RCC 7860 (cell line): Measurements from ENCODE around the gene SLC12A6.

ENCODE experiments used
- DNase-seq: peaks from one replicate; pipeline ENCODE4 v3.0.0-alpha.2; 2015; ENCODE audit warnings: low spot score
- FAIRE-seq: peaks from 2 replicates; lab custom pipeline; 2012; peaks lifted over from hg19 to GRCh38; lab: Jason Lieb, UNC

Gene SLC12A6

GRCh38 chr15:34332553-34333120 lies 4.9 kb downstream of the SLC12A6 start:
- DNase-seq (no peak), FAIRE-seq (no peak)

GRCh38 chr15:34331809-34332208 lies 5.8 kb downstream of the SLC12A6 start:
- no peak for DNase-seq
- FAIRE-seq, result no peak

- DNase-seq, result no peak
- FAIRE-seq, result no peak
Measured at GRCh38 chr15:34330279-34330678, 7.3 kb downstream of the SLC12A6 start.

DNA sequence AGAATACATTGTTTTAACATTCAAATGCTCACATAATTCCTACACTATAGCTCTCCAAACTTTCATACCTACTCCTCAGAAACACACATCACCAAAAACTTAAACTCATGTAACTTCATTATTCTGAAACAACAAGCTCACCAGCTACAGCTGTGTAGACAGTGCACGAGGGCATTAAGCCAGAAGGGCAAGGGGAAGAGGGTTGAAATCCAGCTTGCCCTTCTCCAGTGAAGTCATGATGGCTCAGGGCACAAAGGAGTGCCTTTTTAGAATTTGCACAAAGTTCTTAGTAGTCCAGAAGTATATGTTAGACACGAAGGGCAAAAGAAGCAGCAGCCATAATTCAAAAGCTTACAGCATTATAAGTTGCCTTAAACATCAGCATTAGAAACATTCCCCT lies 8.6 kb downstream of the SLC12A6 start:
- no peak for FAIRE-seq

DNA sequence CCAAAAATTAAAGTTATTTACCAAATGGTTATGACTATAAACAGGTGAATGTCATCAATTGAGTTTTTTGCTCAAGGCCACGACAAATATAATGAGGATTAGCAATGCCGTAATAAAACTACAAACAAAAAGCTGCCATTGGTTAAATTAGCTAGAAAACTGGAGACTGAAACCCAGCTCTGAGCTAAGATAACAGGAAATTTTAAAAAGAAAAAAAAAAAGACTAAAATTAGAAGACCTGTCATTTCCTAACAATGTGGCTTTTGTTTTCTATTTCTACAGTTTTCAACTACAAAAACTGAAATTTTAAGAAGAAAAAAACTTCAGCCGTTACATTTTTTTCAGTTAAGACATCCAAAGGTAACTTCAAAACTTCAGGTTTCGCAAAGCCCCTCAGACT lies 9.7 kb downstream of the SLC12A6 start:
- DNase-seq, result no peak
- no peak for FAIRE-seq

More for the DNA sequence above, 8.6 kb downstream of the SLC12A6 start:
- no peak for DNase-seq

GRCh38 chr15:34325368-34325767 lies 12.2 kb downstream of the SLC12A6 start:
- DNase-seq, result no peak
- FAIRE-seq, result no peak

GRCh38 chr15:34324933-34325332 lies 12.6 kb downstream of the SLC12A6 start:
- no peak for DNase-seq
- FAIRE-seq, result no peak

GRCh38 chr15:34323217-34323616 lies 14.4 kb downstream of the SLC12A6 start:
- DNase-seq (no peak), FAIRE-seq (no peak)

GRCh38 chr15:34318277-34319079 lies 19.1 kb downstream of the SLC12A6 start:
- peak; percentile 28 for FAIRE-seq

DNA sequence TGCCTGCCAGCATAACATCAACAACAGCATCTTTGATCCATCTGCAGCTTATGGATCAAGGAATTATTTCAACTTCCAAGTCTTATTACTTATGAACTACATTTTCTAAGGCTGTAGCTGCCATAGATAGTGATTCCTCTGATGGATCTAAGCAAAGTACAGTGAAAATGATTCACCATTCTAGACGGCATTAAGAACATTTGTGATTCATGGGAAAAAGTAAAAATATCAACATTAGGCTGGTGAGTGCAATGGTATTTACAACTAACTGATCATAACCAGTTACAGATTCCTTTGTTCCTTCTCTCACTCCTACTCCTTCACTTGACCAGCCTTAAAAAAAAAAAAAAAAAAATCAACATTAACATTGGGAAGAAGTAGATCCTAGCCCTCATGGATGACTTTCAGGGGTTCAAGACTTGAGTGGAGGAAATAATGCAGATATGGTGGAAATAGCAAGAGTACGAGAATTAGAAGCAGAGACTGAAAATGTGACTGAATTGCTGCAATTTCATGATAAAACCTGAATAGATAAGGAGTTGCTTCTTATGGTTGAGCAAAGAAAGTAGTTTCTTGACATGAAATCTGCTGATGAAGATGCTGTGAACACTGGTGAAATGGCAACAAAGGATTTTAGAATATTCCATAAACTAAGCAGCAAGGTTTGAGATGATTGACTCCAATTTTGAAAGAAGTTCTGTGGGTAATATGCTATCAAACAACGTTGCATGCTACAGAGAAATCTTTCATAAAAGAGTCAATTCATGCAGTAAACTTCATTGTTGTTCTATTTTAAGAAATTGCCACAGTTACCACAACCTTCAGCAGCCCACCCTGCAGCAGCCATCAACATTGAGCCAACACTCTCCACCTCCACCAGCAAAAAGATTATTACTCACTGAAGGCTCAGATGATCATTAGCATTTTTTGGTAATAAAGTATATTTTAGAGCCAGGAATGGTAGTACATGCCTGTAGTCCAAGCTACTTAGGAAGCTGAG lies 22.8 kb downstream of the SLC12A6 start:
- DNase-seq, result no peak
- FAIRE-seq, result no peak

More at GRCh38 chr15:34318277-34319079, 19.1 kb downstream of the SLC12A6 start:
- DNase-seq, result peak; percentile 28

DNA sequence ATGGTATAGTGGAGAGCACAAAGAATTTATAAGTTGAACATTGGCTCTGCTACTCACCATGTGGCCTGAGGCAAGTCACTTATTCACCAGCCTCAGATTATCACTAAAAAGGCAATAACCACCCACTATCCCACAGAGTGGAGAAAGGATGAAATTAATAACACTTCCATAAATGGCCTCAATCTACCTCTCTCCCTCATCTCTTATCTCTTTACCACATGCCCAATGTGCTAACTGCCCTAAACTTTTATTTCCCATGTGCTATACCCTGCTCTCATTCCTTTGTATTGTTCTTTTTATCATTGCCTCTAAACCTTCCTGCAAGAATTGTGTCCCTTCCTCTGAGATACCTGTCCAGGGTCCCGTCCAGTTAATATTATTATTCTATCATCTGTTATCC lies 26.0 kb downstream of the SLC12A6 start:
- FAIRE-seq (no peak), DNase-seq (no peak)

- FAIRE-seq (no peak), DNase-seq (no peak)
Measured at GRCh38 chr15:34304613-34305012, 33.0 kb downstream of the SLC12A6 start.

DNA sequence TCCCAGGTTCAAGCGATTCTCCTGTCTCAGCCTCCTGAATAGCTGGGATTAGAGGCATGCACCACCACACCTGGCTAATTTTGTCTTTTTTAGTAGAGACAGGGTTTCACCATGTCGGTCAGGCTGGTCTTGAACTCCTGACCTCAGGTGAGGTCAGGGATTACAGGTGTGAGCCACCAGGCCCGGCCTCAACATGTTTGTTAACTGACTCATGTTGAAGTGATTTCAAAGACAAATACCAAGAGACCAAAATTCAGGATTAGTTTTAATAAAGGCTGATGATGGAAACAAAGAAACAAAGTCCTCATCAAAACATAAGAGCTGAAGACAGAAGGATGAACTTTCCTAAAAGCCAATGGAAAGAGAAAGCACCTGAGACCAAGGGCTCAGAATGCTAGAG lies 36.5 kb downstream of the SLC12A6 start:
- FAIRE-seq (no peak), DNase-seq (no peak)

DNA sequence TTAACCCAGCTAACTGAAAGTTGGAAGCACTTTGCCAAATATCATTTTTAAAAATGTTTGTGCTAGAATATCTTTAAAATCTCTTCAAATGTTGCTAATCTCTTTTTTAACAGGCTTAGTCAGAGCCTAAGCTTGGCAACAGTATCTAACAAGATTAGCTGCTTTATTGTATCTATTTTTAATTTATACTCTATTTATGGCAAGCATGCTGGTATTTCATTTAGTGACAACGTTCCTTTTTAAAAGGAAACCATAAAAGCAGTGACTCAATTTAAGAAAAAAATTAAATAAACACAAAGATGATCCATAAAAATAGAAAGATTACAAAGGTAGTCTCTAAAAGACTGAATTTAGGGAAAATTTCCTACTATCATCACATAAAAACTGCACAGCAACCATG lies 40.5 kb downstream of the SLC12A6 start:
- DNase-seq (no peak), FAIRE-seq (no peak)

DNA sequence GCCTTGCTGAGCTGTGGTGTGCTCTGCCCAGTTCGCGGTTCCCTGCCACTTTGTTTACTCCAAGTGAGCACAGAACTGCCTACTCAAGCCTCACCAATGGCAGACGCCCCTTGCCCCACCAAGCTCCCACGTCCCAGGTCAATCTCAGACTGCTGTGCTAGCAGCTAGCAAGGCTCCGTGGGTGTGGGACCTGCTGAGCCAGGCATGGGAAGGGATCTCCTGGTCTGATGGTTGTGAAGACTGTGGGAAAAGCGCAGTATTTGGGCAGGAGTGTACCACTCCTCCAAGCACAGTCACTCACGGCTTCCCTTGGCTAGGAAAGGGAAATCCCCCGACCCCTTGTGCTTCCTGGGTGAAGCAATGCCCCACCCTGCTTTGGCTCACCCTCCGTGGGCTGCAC lies 45.0 kb downstream of the SLC12A6 start:
- DNase-seq, result no peak
- FAIRE-seq, result no peak

GRCh38 chr15:34284937-34285336 lies 52.6 kb downstream of the SLC12A6 start:
- FAIRE-seq (no peak), DNase-seq (no peak)

GRCh38 chr15:34282384-34282783 lies 55.2 kb downstream of the SLC12A6 start:
- DNase-seq (no peak), FAIRE-seq (no peak)

DNA sequence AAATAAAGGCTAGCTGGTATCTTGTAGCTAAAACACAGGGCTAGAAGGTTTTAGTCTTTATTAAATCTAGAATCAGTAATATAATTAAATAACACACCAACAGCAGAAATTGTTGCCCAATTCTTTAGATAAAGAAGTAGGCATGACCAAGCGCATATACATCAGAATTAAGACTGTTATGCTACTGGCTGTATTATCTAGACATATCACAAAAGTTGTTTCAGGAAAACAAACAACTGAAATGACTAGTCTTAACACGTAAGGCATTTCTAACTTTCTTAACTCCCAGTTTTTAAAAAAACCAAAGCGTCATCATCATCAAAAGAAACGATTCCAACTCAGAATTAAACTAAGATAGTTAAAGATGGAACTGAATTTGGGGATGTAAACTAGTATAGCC lies 57.4 kb downstream of the SLC12A6 start:
- DNase-seq (no peak), FAIRE-seq (no peak)

GRCh38 chr15:34279368-34279767 lies 58.2 kb downstream of the SLC12A6 start:
- FAIRE-seq, result no peak

GRCh38 chr15:34275721-34276120 lies 61.9 kb downstream of the SLC12A6 start:
- no peak for FAIRE-seq
- no peak for DNase-seq

More at GRCh38 chr15:34279368-34279767, 58.2 kb downstream of the SLC12A6 start:
- no peak for DNase-seq

- FAIRE-seq, result no peak
- DNase-seq, result no peak
Measured at GRCh38 chr15:34275154-34275553, 62.4 kb downstream of the SLC12A6 start.
